HG02885 (cell line): Measurements from ENCODE around the gene TAC4.

ENCODE experiments used
- ATAC-seq: cut with Tn5 transposase; IDR thresholded peaks from one replicate; pipeline ENCODE4 v1.9.1; 2021; ENCODE audit warnings: mild to moderate bottlenecking; ENCODE audit not compliant: unreplicated experiment, poor library complexity

Gene TAC4

GRCh38 chr17:49873926-49874325 lies 26.1 kb upstream of the TAC4 start:
- no peak for ATAC-seq

- ATAC-seq = no peak
Observed at GRCh38 chr17:49873466-49873865, 25.6 kb upstream of the TAC4 start.

- ATAC-seq = no peak
Observed at GRCh38 chr17:49872754-49873377, 25.0 kb upstream of the TAC4 start.

DNA sequence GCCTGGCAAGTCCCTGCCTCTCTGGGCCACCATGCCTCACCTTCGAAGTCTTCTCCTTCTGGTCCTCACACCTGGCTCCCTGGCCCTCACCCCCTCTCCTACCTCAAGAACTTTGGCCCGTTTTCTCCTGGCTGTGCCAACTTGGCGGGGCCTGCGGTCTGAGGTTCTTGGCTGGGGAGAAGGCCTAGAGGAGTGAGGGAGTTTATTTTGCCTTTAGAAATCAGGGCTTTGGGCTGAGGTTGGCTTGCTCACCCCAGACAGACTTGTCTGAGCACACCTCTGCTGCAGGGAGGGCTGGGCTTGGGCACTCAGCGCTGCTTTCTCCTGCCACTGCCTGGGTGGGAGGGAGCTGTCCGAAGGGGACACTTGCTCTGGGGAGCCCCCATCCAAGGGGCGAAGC lies 23.3 kb upstream of the TAC4 start:
- no peak for ATAC-seq

DNA sequence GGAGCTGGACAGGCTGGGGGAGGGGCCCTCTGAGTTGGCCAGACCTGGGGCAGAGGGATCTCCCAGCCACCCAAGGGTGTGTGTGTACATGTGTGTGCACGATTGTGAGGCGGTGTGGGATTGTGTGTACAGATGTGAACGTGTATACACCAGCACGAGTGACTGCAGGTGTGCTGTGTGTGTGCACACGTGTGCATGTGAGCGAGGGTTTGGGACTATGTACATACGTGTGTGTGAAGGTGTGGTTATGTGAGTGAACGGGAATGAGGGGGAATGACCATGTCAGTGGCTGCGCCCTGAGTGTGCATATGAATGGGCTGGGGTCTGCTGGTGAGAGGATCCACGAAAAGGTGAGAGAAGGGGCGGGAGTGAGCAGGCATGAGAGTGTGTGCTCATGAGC lies 22.4 kb upstream of the TAC4 start:
- no peak for ATAC-seq

DNA sequence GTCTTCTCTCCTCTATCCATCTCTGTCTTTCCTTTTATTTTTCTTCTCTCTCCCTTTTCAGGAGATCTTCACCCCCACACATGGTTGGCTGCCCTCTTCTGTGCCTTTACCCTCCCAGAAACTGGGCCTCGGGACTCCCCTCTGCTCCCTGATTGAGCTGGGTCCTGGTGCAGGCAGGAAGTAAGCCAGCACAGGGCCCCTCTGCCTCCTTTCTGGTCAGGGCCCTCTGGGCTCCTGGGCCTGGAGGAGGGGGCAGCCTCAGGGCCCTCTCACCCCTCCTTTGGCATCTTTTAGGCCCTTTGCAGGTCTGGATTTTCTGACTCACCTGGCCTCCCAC lies 21.1 kb upstream of the TAC4 start:
- no peak for ATAC-seq

DNA sequence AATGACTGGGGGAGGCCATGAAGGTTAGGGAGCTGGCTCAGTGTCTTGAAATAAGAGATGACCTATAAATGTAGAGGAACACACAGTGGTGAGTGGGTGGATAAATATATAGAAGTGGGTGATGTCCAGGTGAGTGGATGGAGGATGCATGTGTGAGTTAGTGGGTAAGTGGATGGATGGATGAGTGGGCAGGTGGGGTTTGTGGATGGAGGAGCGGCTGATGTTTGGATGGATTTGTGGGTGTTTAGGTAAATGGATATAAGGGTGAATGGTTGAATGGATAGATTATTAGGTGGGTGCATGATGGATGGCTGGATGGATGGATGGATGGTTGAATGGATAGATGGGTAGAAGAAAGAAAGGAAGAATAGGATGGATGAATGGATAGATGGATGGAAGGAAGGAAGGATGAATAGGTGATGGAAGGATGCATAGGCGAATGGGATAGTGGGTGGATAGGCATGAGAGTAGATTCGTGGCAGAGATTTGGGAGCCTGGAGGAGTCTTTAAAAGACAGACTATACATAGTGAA lies 19.1 kb upstream of the TAC4 start:
- ATAC-seq = no peak

DNA sequence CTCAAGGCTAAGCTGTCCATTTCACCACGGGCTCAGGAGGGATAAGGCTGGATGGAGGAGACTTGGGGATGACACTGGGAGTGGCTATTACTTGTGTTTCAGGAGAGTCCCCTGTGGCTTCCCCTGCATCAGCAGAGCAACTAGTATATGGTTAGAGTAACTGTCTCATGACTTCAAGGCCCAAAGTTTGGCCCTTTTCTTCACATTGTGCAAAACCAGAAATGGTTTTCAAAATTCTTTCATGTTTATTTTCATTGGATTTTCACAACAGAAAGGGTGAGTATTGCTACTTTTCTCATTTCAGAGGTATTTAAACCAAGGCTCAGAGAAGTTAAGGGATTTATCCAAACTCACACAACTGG lies 18.1 kb upstream of the TAC4 start:
- ATAC-seq = no peak

DNA sequence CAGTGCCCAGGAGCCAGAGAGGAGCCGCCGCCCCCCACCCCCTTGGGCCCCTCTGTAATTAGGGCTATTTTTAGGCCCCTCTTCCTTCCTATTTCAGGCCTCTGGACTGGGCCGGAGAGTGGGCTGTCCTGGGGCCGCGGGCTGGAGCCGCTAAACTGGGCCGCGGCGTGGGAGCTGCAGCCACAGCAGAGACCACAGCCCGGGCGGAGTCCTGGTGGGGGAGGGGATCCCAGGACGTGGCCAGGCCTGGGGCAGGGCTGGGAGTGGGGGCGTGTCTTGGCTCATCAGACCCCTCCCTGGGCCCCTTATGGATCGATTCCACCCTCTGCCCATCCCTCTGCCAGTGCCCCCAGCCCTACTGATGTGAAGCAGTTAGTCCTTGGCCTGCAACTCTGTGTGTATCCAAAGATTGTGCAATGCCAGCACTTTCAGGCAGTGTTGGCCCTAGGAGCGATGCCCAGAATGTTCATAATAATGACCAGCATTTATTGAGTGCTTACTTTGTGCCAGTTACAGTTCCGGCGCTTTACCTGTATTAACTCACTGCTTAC lies 15.0 kb upstream of the TAC4 start:
- ATAC-seq = no peak

DNA sequence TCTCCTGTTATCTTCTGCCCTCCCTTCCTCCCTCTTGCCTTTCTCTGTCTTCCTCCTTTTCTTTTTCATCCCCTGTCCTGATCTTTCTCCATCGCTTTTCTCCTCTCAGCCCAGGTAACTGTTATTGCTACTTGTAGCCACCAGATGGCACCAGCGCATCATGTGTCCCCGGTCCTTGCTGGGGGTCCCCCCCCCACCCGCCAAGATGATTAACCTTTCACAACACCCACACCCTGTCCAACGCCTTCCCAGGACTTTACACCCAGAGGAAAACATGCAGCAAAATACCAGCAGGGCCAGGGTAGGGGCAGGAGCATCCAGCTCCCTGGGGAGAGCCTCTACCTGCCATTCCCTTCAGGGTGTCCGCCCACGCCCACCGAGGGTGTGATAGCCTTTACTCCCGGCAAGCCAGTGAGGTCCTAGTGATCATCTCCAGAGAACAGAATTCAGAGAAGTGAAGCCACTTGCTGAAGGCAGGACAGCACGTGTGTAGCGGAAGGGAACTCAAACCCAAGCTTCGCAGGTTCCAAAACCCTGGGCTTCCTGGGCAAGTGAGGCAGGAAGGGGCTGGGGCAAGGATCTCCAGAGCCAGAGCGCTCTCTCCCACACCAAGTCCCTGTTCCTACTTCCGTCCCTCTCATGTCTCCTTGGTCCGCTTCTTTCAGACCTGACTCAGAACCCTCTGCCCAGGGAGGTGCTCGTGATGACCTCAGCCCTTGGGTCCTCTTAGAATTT lies 13.4 kb upstream of the TAC4 start:
- no peak for ATAC-seq

DNA sequence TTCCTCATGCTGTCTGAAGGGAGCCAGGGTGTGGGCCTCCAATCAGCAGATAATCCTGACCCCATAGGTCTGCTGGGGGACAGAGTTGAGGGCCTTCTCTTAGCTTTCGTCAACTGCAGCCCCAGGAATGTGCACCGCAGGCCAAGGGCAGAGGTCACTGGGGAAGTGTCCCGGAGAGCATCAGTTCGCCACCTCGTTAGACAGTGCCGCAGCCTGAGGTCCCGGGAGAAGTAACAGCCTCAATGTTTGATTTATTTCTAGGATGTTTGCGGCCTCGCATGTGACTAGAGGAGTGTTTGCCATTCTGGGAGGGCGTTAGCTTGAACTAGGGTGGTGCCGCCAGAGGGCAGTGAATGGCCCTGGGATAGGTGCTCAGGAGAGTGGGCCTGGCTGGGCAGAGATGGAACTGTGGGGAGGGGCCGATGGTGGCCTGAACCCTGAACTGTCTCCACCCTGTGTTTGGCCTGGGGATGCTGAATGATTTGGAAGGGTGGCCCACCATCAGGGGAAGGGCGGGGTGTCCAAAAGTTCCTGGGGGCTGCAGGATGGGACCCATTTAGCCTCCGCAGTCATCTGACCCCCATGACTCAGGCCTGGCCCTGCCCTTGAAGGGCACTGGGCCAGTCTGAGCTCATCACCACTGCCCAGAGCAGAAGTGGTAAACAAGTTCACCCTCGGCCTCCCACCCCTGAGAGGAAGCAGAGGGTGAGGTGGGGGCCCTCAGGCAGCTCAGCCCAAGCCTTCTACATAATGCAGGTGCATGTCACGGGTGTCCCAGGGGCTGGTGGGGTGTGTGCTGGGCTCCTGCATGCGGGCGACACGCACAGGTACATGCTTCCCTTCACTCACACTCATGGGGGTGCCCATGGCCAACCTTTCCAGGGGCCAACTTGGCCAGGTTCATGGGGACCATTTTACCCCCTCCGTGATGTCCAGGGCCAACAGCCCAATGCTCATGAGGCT lies 12.4 kb upstream of the TAC4 start:
- no peak for ATAC-seq

DNA sequence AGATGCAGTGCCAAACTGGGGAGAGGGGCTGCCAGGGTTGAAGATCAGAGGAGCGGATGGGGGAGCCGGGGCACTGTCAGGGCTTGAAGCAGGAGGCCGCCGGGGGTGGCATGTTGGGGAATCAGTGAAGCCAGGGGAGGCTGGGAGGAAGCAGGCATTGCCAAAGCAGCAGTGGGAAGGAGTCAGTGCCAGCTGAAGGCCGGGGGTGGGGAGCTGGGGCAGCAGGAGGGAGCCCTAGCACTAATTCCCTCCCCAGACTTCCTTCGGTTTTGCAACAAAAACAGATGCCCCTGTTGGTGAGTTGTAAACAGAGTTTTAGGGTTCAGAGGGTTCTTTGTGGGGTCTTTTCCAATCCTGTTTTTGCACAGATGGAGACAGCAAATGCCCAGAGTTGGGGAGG lies 10.9 kb upstream of the TAC4 start:
- no peak for ATAC-seq

DNA sequence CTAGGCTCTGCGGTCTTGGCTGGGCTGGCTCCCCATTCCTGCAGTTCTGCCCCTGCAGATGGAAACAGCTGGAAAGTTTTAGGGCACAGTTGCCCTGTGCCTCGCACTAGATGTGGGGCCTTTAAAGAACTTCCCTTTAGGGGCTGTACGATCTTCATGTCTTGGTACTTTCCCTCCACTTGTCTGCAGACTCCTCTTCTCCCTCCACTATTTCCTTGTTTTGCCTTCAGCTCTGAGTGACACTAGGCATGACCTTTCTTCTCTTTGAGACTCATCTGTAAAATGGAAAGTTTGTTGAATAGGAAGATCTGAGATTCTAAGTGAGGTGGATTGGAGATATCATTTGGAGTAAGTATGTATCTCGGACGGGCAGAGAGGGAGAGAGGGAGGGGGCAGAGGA lies 6.3 kb upstream of the TAC4 start:
- no peak for ATAC-seq

GRCh38 chr17:49853470-49854015 lies 5.7 kb upstream of the TAC4 start:
- ATAC-seq = no peak

DNA sequence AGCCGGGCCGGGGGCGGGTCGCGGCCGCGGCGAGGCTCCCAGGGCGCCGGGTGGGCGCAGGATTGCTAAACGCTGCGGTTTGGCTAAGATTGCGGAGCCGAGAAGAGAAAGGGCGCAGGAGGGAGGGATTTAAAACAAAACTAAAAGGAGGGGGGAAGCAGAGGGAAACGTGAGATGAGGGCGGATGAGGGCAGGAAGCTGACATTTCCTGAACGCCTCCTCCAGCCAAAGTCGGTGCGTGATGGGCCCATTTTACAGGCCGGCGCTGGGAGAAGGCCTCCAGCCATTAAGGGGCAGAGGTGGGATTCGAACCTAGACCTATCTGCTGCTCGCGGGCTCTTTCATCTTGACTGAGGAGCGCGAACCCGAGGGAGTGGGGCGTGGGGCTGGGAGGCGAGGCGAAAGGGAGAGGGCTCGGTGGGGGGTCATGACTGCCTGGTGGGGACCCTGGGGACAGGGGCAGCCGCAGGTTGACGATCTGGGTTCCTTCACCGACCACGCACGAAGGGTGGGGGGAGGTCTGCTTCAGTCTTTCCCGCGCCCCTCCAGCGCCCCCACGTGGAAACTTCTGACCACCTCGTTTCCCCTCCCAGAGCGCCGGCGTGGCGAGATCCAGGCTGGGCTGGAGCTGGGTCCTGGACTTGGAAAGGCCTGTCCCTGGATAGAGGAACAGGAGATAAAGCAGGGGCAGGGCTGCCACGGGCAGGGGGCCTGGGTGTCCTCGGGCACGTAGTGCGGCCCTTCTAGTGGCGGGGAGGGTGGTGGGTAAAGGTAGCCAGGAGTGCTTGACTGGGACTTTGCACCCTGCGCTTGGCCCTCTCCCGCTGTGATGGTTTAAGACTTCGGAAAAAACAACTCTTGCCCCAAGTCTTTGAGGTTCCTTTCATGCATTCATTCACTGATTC lies 3.8 kb upstream of the TAC4 start:
- ATAC-seq = no peak

GRCh38 chr17:49850772-49851386 lies 3.0 kb upstream of the TAC4 start:
- no peak for ATAC-seq

DNA sequence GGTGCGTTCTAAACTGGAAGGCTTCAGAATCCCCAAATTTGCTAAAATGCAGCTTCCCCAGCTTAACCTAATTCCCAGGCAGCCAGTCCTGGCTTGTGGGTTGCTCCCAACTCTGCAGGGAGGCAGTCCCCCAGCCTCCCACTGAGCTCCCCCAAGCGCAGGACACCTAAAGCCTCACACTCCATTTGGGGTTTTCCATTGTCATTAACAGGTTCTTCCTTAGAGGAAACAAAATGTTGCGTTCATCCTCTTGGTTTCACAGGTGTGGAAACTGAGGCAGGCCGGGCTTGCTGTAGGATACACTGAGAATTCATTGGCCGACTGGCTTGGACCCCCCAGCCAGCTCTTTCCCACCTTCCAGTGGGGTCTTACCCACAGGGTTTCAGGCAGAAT lies 2.3 kb upstream of the TAC4 start:
- ATAC-seq = no peak

DNA sequence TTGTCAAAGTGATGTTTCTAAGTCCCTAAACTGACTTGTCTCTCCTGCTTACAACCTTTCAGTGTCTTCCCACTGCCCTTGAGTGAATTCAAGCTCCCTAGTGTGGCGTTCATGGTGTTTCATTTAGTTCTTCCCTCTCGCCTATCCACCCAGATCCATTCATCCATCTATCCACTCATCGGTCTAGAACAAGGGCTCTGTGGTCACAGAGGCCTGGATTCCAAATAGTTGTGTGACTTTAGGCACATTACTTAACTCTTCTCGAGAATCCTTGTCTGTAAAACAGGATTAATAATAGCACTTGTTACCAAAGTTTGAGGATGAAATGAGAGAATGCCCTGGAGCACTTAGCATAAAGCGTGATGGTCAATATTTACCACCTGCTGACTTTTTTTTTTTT lies 870 bp upstream of the TAC4 start:
- ATAC-seq = no peak
